ENCODE results near the gene CACNG4. TPM values are rescaled to one million over a fixed set of nuclear protein-coding genes. Genes with fewer than 3 reads are reported as not detected.

The CACNG4 gene
- total and polyA plus RNA-seq, 4 donors, result 2.3 to 9.4 (median 4.1) TPM

DNA sequence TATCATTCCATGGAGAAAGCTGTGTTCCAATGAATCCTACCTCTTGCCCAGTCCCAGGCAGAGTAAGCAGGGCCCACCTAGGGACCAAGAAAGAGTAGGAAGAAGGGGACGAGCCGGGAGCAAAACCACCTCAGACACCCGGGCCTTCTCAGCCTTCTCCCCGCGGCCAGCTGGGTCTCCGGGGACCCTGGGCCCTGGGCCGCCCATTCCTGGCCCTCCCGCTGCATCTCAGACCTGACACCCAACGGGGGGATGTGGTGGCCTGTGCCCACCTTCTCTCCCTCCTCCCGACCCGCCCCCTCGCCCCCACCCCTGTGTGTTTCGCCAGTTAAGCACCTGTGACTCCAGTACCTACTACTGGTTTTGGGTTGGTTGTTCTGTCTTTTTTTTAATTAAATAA is 68.5 kb downstream of the CACNG4 start:
- no peak overlapping the region for H3K9ac ChIP-seq (ENCODE audit: insufficient read depth in 1 of 2, low read length in 2 of 2)
- DNase-seq, result no peak
- H3K36me3 ChIP-seq (ENCODE audit: control insufficient read depth in 4 of 4, insufficient read depth in 4 of 4, low read length in 4 of 4), result no peaks in the 10 kb centered on the region
- H3K4me3 ChIP-seq, result no peak overlapping the region
- H3K27ac ChIP-seq (ENCODE audit: low read depth in 1 of 2, low read length in 1 of 2), result no peak overlapping the region
- no peaks in the 10 kb centered on the region for H3K27me3 ChIP-seq (ENCODE audit: control insufficient read depth in 3 of 3, insufficient read depth in 3 of 3, low read length in 2 of 3)
- no peak for ATAC-seq (ENCODE audit: insufficient read depth, low FRiP score)
- 95 to 98% methylated on average over 13 of the region's 13 CpGs for WGBS, 2 donors
- TF ChIP-seq, protein P1, sequence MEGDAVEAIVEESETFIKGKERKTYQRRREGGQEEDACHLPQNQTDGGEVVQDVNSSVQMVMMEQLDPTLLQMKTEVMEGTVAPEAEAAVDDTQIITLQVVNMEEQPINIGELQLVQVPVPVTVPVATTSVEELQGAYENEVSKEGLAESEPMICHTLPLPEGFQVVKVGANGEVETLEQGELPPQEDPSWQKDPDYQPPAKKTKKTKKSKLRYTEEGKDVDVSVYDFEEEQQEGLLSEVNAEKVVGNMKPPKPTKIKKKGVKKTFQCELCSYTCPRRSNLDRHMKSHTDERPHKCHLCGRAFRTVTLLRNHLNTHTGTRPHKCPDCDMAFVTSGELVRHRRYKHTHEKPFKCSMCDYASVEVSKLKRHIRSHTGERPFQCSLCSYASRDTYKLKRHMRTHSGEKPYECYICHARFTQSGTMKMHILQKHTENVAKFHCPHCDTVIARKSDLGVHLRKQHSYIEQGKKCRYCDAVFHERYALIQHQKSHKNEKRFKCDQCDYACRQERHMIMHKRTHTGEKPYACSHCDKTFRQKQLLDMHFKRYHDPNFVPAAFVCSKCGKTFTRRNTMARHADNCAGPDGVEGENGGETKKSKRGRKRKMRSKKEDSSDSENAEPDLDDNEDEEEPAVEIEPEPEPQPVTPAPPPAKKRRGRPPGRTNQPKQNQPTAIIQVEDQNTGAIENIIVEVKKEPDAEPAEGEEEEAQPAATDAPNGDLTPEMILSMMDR (IDR thresholded peaks at IDR 0.05; ENCODE audit: control extremely low read depth, extremely low read depth), result no peak
- peaks cover 0 to 2% (median 0%) of the 10 kb centered on the region in 4 donors for H3K9me3 ChIP-seq (ENCODE audit: control insufficient read depth in 4 of 4, insufficient read depth in 3 of 4, low read length in 3 of 4)
- H3K4me1 ChIP-seq (ENCODE audit: control insufficient read depth in 5 of 5, insufficient read depth in 5 of 5, low read length in 5 of 5), result no peaks in the 10 kb centered on the region

DNA sequence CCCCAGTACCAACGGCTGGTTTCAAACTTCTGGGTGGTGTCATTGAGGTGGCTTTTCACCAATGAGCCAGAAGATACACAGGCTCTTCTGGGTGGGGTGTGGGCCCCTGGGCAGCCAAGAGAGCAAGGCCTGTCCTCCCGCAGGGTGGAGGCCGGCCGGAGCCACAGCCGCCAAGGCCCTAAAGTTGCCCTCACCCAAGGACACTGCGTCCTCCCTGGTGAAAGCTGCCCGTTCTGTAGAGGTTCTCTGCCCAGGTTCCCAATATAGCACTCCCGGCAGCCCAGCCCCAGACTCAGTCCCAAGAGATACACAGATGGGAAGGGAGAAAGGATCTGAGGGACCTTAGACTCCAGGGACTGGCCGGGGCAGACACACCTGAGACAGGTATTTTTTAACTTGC is 69.1 kb downstream of the CACNG4 start:
- DNase-seq, result no peak
- Histone ChIP-seq H3K36me3 (ENCODE audit: control insufficient read depth in 4 of 4, insufficient read depth in 4 of 4, low read length in 4 of 4) (no peaks in the 10 kb centered on the region), H3K4me3 (no peak overlapping the region), H3K27me3 (ENCODE audit: control insufficient read depth in 3 of 3, insufficient read depth in 3 of 3, low read length in 2 of 3) (no peaks in the 10 kb centered on the region), H3K4me1 (ENCODE audit: control insufficient read depth in 5 of 5, insufficient read depth in 5 of 5, low read length in 5 of 5) (no peaks in the 10 kb centered on the region), H3K9ac (ENCODE audit: insufficient read depth in 1 of 2, low read length in 2 of 2) (no peak overlapping the region), H3K27ac (ENCODE audit: low read depth in 1 of 2, low read length in 1 of 2) (no peak overlapping the region), H3K9me3 (ENCODE audit: control insufficient read depth in 4 of 4, insufficient read depth in 3 of 4, low read length in 3 of 4) (peaks cover 0 to 2% (median 0%) of the 10 kb centered on the region in 4 donors)
- WGBS, 2 donors, result 94% methylated on average over 9 of the region's 9 CpGs
- no peak for ATAC-seq (ENCODE audit: insufficient read depth, low FRiP score)
- TF ChIP-seq, protein P1 (IDR thresholded peaks at IDR 0.05; ENCODE audit: control extremely low read depth, extremely low read depth), result no peak

DNA sequence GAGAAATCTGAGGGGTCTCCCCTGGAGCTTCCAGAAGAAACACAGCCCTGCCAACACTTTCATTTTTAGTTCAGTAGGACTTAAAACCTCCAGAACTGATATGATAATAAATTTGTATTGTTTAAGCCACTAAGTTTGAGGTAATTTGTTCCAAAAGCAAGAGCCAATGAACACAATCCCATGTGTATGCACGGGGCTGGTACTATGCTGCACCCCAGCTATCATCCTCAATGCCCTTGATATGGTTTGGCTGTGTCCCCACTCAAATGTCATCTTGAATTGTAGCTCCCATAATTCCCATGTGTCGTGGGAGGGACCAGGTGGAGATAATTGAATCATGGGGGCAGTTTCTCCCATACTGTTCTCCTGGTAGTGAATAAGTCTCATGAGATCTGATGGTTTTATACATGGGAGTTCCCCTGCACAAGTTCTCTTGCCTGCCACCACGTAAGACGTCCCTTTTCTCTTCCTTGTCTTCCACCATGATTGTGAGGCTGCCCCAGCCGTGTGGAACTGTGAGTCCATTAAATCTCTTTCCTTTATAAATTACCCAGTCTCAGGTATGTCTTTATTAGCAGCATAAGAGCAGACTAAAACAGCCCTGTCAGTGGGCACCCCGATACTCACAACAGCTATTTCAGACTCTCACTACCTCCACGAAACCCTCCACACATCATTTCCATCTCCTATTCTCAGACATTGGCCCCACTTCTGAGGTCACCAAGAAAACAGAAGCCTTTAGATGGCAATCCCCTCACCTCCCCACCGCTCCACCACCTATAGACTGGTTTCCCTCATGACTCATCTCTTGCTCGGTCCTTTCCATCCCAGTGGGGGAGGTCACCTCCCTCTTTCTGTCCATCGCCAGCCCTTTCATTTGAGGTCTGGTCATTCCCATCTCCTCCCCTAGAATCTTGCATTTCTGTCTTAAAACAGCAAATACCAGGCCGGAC is 70.9 kb downstream of the CACNG4 start:
- H3K4me3 ChIP-seq, result no peak overlapping the region

More for the DNA sequence above, 70.9 kb downstream of the CACNG4 start:
- Histone ChIP-seq H3K27me3 (ENCODE audit: control insufficient read depth in 3 of 3, insufficient read depth in 3 of 3, low read length in 2 of 3) (no peaks in the 10 kb centered on the region), H3K36me3 (ENCODE audit: control insufficient read depth in 4 of 4, insufficient read depth in 4 of 4, low read length in 4 of 4) (no peaks in the 10 kb centered on the region), H3K27ac (ENCODE audit: low read depth in 1 of 2, low read length in 1 of 2) (no peak overlapping the region), H3K9me3 (ENCODE audit: control insufficient read depth in 4 of 4, insufficient read depth in 3 of 4, low read length in 3 of 4) (peaks cover 0 to 2% (median 0%) of the 10 kb centered on the region in 4 donors), H3K9ac (ENCODE audit: insufficient read depth in 1 of 2, low read length in 2 of 2) (no peak overlapping the region), H3K4me1 (ENCODE audit: control insufficient read depth in 5 of 5, insufficient read depth in 5 of 5, low read length in 5 of 5) (no peaks in the 10 kb centered on the region)
- WGBS, 2 donors, result 78 to 84% methylated on average over 11 of the region's 11 CpGs
- TF ChIP-seq, protein P1 (IDR thresholded peaks at IDR 0.05; ENCODE audit: control extremely low read depth, extremely low read depth), result no peak
- no peak for ATAC-seq (ENCODE audit: insufficient read depth, low FRiP score)
- DNase-seq, result no peak

All from lung (tissue), 12 donors.